ENCODE data around the gene RAP2A. TPM values are rescaled to one million over a fixed set of nuclear protein-coding genes. Genes with fewer than 3 reads are reported as not detected.

The RAP2A gene
- total and polyA plus RNA-seq, 10 of the 15 experiments (the other 5 are each of a cell fraction or from before 2014, with no cell fraction given), result 3.5 to 35.1 (median 14.9) TPM

GRCh38 chr13:97459215-97459777 lies 25.3 kb downstream of the RAP2A start:
- H3K4me1 ChIP-seq (ENCODE audit: control insufficient read depth, insufficient read depth, low read length), result peaks cover 39% of the 10 kb centered on the region
- peaks cover 5% of the 10 kb centered on the region for H3K9me3 ChIP-seq (replicated peaks; ENCODE audit: control insufficient read depth, insufficient read depth, low read length)
- WGBS (ENCODE audit: insufficient coverage, insufficient replicate concordance, low lambda C conversion rate, missing lambda C conversion rate), result 26% methylated on average over 4 of the region's 4 CpGs
- FAIRE-seq (no peak), ATAC-seq (peak; percentile 59), DNase-seq (ENCODE audit: low read depth, low spot score) (peak; percentile 33)
- H4K20me1 ChIP-seq (ENCODE audit: control insufficient read depth, insufficient read depth), result no peaks in the 10 kb centered on the region
- TF ChIP-seq MEF2A (IDR thresholded peaks at IDR 0.05; ENCODE audit: insufficient read depth, low read depth, low read length) (no peak), CREB1 (IDR thresholded peaks at IDR 0.05; ENCODE audit: low read depth) (peak; percentile 47; the same call in 1 of the 2 replicates), ATF7 (IDR thresholded peaks at IDR 0.05; ENCODE audit: low read depth) (0 out of 2 replicates have a peak, but pooled peaks have one; percentile 18), EED (IDR thresholded peaks at IDR 0.05; ENCODE audit: low read depth) (peak; percentile 49; the same call in 1 of the 2 replicates), ZNF207 (IDR thresholded peaks at IDR 0.05; ENCODE audit: borderline replicate concordance) (no peak), IKZF2 (IDR thresholded peaks at IDR 0.05) (peak in 1 of 2 experiments; percentile 28; a peak in 3 of 4 replicates), SRF (IDR thresholded peaks at IDR 0.05; ENCODE audit: low read depth in 2 of 2, low read length in 2 of 2) (no peak), CHD1 (IDR thresholded peaks at IDR 0.05; ENCODE audit: low read depth, low read length) (no peak), YY1 (IDR thresholded peaks at IDR 0.05; ENCODE audit: low read depth, low read length) (no peak), SMAD1 (IDR thresholded peaks at IDR 0.05; ENCODE audit: low read depth, partially characterized antibody) (no peak), SIX5 (IDR thresholded peaks at IDR 0.05; ENCODE audit: low read depth, low read length, severe bottlenecking) (no peak), ZNF24 (IDR thresholded peaks at IDR 0.05) (peak; percentile 60), ELK1 (IDR thresholded peaks at IDR 0.05; ENCODE audit: low read depth, low read length) (no peak), CTCF (IDR thresholded peaks at IDR 0.05 in 2 of 3, conservative IDR thresholded peaks at IDR 0.05 in 1 of 3; ENCODE audit: control insufficient read depth in 2 of 3, extremely low read depth in 1 of 3, insufficient read depth in 1 of 3, low read depth in 3 of 3, low read length in 3 of 3) (no peak)
- in situ Hi-C loops (cut with MboI) (no loop called here), intact Hi-C loops (cut with micrococcal nuclease; ENCODE audit: unreplicated experiment) (no loop called here)
- peak overlapping the region; percentile 13; the same call in 1 of the 2 replicates for H2AFZ ChIP-seq (ENCODE audit: control insufficient read depth, low read depth, low read length)
- POLR2A ChIA-PET, result interaction anchor here (1.4 to 6.2 kb wide), 5 partner anchors 10 to 235 kb away, joined by 5 to 108 read pairs (median 15); partner anchors contain the start of gene RAP2A
- CTCF ChIA-PET, result interaction anchor here (0.8 to 5.0 kb wide), 7 partner anchors 9 to 79 kb away, joined by 3 to 34 read pairs (median 7); partner anchors contain the start of gene RAP2A
- peak overlapping the region; percentile 53 for H3K4me3 ChIP-seq
- BruUV-seq (replicated peaks), result TSS peak; percentile 46
- peaks cover 25% of the 10 kb centered on the region for H3K79me2 ChIP-seq (ENCODE audit: control insufficient read depth, insufficient read depth, low read length)
- peak overlapping the region; percentile 40; the same call in 1 of the 2 replicates for H3K9ac ChIP-seq (ENCODE audit: control insufficient read depth, insufficient read depth, low read length)
- no peaks in the 10 kb centered on the region for H3K27me3 ChIP-seq (replicated peaks in 1 of 2; ENCODE audit: control insufficient read depth in 2 of 2, insufficient read depth in 2 of 2, low read length in 1 of 2)
- H3K36me3 ChIP-seq (ENCODE audit: control insufficient read depth in 2 of 2, insufficient read depth in 2 of 2, low read length in 1 of 2), result peaks cover 0 to 6% of the 10 kb centered on the region in 2 experiments; a peak in 3 of 4 replicates
- H3K27ac ChIP-seq (ENCODE audit: control insufficient read depth, insufficient read depth), result peak overlapping the region; percentile 92
- RAD21 ChIA-PET (ENCODE audit: unreplicated experiment), result interaction anchor here (1.0 to 8.8 kb wide), 5 partner anchors 10 to 237 kb away, joined by 3 to 179 read pairs (median 11); partner anchors contain the start of genes MBNL2 and RAP2A
- H3K4me2 ChIP-seq (ENCODE audit: control insufficient read depth, insufficient read depth), result peak overlapping the region; percentile 98
- SMC1A ChIA-PET (ENCODE audit: uncharacterized antibody, unreplicated experiment), result interaction anchor here (0.6 to 6.4 kb wide), 12 partner anchors 10 to 237 kb away, joined by 3 to 165 read pairs (median 4); partner anchors contain the start of genes MBNL2 and RAP2A
